ENCODE data around the gene CENPU. TPM values are rescaled to one million over a fixed set of nuclear protein-coding genes. Genes with fewer than 3 reads are reported as not detected.

The CENPU gene
- total and polyA plus RNA-seq, 2 donors (not counting 1 experiment from before 2014, with no cell fraction given), result 1.6 to 2.1 TPM

GRCh38 chr4:184745831-184746795, 12.2 kb upstream of the CENPU start:
- TF ChIP-seq CTCF (IDR thresholded peaks at IDR 0.05) (peak; percentile 82), EZH2 (IDR thresholded peaks at IDR 0.05; ENCODE audit: borderline replicate concordance, insufficient read depth, low read depth, low read length, poor library complexity, severe bottlenecking) (no peak)
- ChIA-PET CTCF (interaction anchor here (0.6 to 3.3 kb wide), 47 partner anchors 11 to 1291 kb away, joined by 3 to 54 read pairs (median 4); partner anchors contain the start of genes ACSL1, CASP3, CENPU and PRIMPOL), POLR2A (no interaction called here)
- Mint-ChIP-seq H3K4me1 (peaks cover 11% of the 10 kb centered on the region), H3K27me3 (no peaks in the 10 kb centered on the region), H3K4me3 (peak overlapping the region; percentile 55), H3K27ac (peak overlapping the region; percentile 53), H3K9me3 (ENCODE audit: insufficient read depth) (no peaks in the 10 kb centered on the region)
- no peaks in the 10 kb centered on the region for H3K79me2 ChIP-seq (ENCODE audit: control insufficient read depth, insufficient read depth, low read length)
- no peaks in the 10 kb centered on the region for H4K20me1 ChIP-seq (ENCODE audit: control insufficient read depth, insufficient read depth, low read length, poor library complexity, severe bottlenecking)
- no peak overlapping the region for H3K4me3 ChIP-seq (ENCODE audit: control extremely low read depth in 1 of 5, extremely low read depth in 1 of 5, insufficient read depth in 1 of 5, low read depth in 2 of 5, low read length in 4 of 5)
- peak; percentile 79 for DNase-seq
- no peaks in the 10 kb centered on the region for H3K36me3 ChIP-seq (replicated peaks in 1 of 2; ENCODE audit: control extremely low read depth in 1 of 2, control insufficient read depth in 1 of 2, extremely low read depth in 1 of 2, insufficient read depth in 2 of 2, low read length in 1 of 2)
- ATAC-seq (ENCODE audit: low read depth), result peak; percentile 90
- WGBS (ENCODE audit: insufficient coverage), result 1% methylated on average over 5 of the region's 10 CpGs
- H3K27me3 ChIP-seq (replicated peaks in 1 of 4; ENCODE audit: control extremely low read depth in 1 of 4, control insufficient read depth in 3 of 4, insufficient read depth in 4 of 4, low read length in 3 of 4), result no peaks in the 10 kb centered on the region
- H2AFZ ChIP-seq (ENCODE audit: insufficient read depth, low read depth, low read length, poor library complexity, severe bottlenecking), result peak overlapping the region; percentile 23
- H3K27ac ChIP-seq (ENCODE audit: low read length in 2 of 2), result no peak overlapping the region
- peaks cover 0 to 1% (median 0%) of the 10 kb centered on the region in 3 donors for H3K9me3 ChIP-seq (ENCODE audit: control extremely low read depth in 1 of 3, control insufficient read depth in 2 of 3, insufficient read depth in 1 of 3, low read length in 2 of 3)
- intact Hi-C loops (cut with micrococcal nuclease), result loop anchor here (1.0 to 10.0 kb wide), 7 partner anchors 81 to 1289 kb away; partner anchors contain the start of gene ACSL1
- H3K9ac ChIP-seq (ENCODE audit: low read length), result peak overlapping the region; percentile 20
- peaks cover 8 to 12% of the 10 kb centered on the region in 2 donors for H3K4me1 ChIP-seq (ENCODE audit: control insufficient read depth in 2 of 2, insufficient read depth in 2 of 2, low read length in 2 of 2)
- peak overlapping the region; percentile 46 for H3K4me2 ChIP-seq (replicated peaks; ENCODE audit: low read depth, low read length, poor library complexity, severe bottlenecking)
